Measurements from ENCODE around the gene TMEM117.
A peak's percentile ranks its signal among the peaks of the same experiment; 100 is the strongest.

TMEM117 gene

DNA sequence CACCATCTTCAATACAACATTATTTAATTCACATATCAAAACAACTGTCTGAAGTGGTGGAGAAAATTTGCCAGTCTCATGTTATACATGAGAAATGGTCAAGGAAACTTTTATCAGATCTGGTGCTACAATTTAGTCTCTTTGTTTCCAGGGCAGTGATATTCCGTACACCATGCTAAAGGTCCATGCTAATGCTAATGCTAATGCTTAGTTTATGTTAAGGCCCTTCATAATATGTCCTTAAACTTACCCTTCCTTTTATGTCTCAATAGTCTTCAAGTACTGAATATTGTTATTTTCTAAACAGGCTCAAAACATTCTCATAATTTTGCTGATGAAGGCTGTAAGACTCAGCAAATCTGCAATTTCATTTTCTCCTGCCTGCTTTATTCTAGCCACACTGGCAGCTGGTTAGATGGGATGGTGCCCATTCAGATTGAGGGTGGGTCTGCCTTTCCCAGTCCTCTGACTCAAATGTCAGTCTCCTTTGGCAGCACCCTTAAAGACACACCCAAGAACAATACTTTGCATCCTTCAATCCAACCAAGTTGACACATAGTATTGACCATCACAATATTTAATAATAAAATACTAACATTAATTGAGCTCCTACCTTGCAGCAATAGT is 59.8 kb downstream of the TMEM117 start:
- H3K27ac ChIP-seq (ENCODE audit: low read length): no peak overlapping the region
- H3K9ac ChIP-seq (ENCODE audit: low read depth, low read length): no peak overlapping the region
- no peaks in the 10 kb centered on the region for H3K27me3 ChIP-seq (ENCODE audit: insufficient read depth, low read length)
- no peak overlapping the region for H3K4me3 ChIP-seq (ENCODE audit: low read length)
- H3K9me3 ChIP-seq (ENCODE audit: insufficient read depth, low read depth, low read length): peaks cover 3% of the 10 kb centered on the region; the same call in 1 of the 2 replicates
- H3K36me3 ChIP-seq (ENCODE audit: insufficient read depth, low read depth, low read length): no peaks in the 10 kb centered on the region
- peaks cover 13% of the 10 kb centered on the region; the same call in 1 of the 2 replicates for H3K4me1 ChIP-seq (ENCODE audit: insufficient read depth, low read length)

DNA sequence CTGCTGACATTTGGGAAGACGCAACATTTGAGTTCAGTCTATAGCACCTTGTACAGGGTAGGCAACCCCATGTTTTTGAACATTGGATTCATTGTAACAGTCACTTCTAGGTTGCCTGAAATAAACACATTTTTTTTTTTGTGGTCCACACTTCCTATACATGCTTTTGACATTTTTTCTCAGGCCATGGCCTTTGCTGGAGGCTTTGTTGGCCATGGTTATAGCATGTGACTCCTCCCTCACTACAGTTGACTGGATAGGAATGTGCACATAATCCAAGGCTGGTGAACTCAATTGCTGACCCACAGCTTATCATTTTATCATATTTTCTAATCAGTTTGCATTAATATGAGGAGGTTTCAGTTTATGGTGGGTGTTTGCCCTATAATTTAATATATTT is 60.6 kb downstream of the TMEM117 start:
- peaks cover 13% of the 10 kb centered on the region; the same call in 1 of the 2 replicates for H3K4me1 ChIP-seq (ENCODE audit: insufficient read depth, low read length)
- H3K9me3 ChIP-seq (ENCODE audit: insufficient read depth, low read depth, low read length): no peaks in the 10 kb centered on the region
- no peak overlapping the region for H3K9ac ChIP-seq (ENCODE audit: low read depth, low read length)
- H3K27ac ChIP-seq (ENCODE audit: low read length): no peak overlapping the region
- H3K36me3 ChIP-seq (ENCODE audit: insufficient read depth, low read depth, low read length): no peaks in the 10 kb centered on the region
- no peak overlapping the region for H3K4me3 ChIP-seq (ENCODE audit: low read length)
- no peaks in the 10 kb centered on the region for H3K27me3 ChIP-seq (ENCODE audit: insufficient read depth, low read length)

DNA sequence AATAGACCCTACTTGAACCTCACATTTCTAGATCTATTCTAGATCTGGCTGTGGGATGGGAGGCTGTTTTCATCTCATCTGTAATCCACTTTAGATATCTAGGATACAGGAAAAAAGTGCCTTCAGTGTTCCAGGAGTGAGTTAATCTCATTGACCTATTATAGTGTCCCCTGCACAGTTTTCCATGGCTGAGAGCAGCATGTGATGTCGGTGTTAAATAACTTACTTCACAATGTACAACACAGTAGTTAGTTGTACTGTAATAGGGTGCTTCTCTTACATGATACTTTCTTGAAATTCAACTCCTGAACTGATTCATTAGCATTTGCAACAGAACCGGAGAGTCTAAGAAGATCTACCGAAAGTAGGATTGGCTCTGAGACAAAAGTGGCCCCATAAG is 62.6 kb downstream of the TMEM117 start:
- H3K36me3 ChIP-seq (ENCODE audit: insufficient read depth, low read depth, low read length): no peaks in the 10 kb centered on the region
- H3K27ac ChIP-seq (ENCODE audit: low read length): no peak overlapping the region
- no peak overlapping the region for H3K4me3 ChIP-seq (ENCODE audit: low read length)
- H3K9me3 ChIP-seq (ENCODE audit: insufficient read depth, low read depth, low read length): no peaks in the 10 kb centered on the region
- H3K9ac ChIP-seq (ENCODE audit: low read depth, low read length): no peak overlapping the region
- H3K4me1 ChIP-seq (ENCODE audit: insufficient read depth, low read length): peaks cover 13% of the 10 kb centered on the region; the same call in 1 of the 2 replicates
- H3K27me3 ChIP-seq (ENCODE audit: insufficient read depth, low read length): no peaks in the 10 kb centered on the region

- H3K27me3 ChIP-seq (ENCODE audit: insufficient read depth, low read length): no peaks in the 10 kb centered on the region
- no peak overlapping the region for H3K27ac ChIP-seq (ENCODE audit: low read length)
- no peak overlapping the region for H3K9ac ChIP-seq (ENCODE audit: low read depth, low read length)
- peaks cover 13% of the 10 kb centered on the region; the same call in 1 of the 2 replicates for H3K4me1 ChIP-seq (ENCODE audit: insufficient read depth, low read length)
- H3K9me3 ChIP-seq (ENCODE audit: insufficient read depth, low read depth, low read length): no peaks in the 10 kb centered on the region
- H3K36me3 ChIP-seq (ENCODE audit: insufficient read depth, low read depth, low read length): no peaks in the 10 kb centered on the region
- no peak overlapping the region for H3K4me3 ChIP-seq (ENCODE audit: low read length)
Measured at GRCh38 chr12:43899574-43899973, 63.7 kb downstream of the TMEM117 start.

- H3K4me3 ChIP-seq (ENCODE audit: low read length): no peak overlapping the region
- no peaks in the 10 kb centered on the region for H3K27me3 ChIP-seq (ENCODE audit: insufficient read depth, low read length)
- H3K4me1 ChIP-seq (ENCODE audit: insufficient read depth, low read length): peaks cover 11% of the 10 kb centered on the region; the same call in 1 of the 2 replicates
- H3K9ac ChIP-seq (ENCODE audit: low read depth, low read length): no peak overlapping the region
- H3K36me3 ChIP-seq (ENCODE audit: insufficient read depth, low read depth, low read length): no peaks in the 10 kb centered on the region
- no peaks in the 10 kb centered on the region for H3K9me3 ChIP-seq (ENCODE audit: insufficient read depth, low read depth, low read length)
- no peak overlapping the region for H3K27ac ChIP-seq (ENCODE audit: low read length)
Measured at GRCh38 chr12:43903686-43904085, 67.8 kb downstream of the TMEM117 start.

DNA sequence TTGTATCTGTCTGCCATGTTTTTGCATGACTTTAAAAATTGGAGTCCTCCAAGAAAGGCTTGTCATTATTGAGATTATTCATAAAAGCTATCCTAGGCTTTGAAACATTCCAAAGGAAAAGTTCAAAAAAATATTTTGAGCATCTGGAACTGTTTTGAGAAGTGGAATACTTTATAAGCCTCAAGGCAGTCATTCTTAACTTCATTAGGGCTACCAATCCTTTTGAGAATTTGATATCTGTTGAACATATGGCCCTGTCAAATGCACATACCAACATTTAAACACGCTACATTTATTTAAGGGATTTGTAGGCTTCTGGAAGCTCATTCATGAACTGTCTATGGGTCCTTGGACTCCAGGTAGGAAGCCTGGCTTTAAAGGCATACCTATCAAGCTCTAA is 77.0 kb downstream of the TMEM117 start:
- no peaks in the 10 kb centered on the region for H3K9me3 ChIP-seq (ENCODE audit: insufficient read depth, low read depth, low read length)
- no peak overlapping the region for H3K9ac ChIP-seq (ENCODE audit: low read depth, low read length)
- peaks cover 8% of the 10 kb centered on the region; the same call in 1 of the 2 replicates for H3K4me1 ChIP-seq (ENCODE audit: insufficient read depth, low read length)
- H3K36me3 ChIP-seq (ENCODE audit: insufficient read depth, low read depth, low read length): no peaks in the 10 kb centered on the region
- H3K27me3 ChIP-seq (ENCODE audit: insufficient read depth, low read length): no peaks in the 10 kb centered on the region
- no peak overlapping the region for H3K27ac ChIP-seq (ENCODE audit: low read length)
- H3K4me3 ChIP-seq (ENCODE audit: low read length): no peak overlapping the region

GRCh38 chr12:43914391-43914790 is 78.5 kb downstream of the TMEM117 start:
- no peaks in the 10 kb centered on the region for H3K27me3 ChIP-seq (ENCODE audit: insufficient read depth, low read length)
- H3K4me3 ChIP-seq (ENCODE audit: low read length): no peak overlapping the region
- H3K27ac ChIP-seq (ENCODE audit: low read length): no peak overlapping the region
- no peak overlapping the region for H3K9ac ChIP-seq (ENCODE audit: low read depth, low read length)
- peaks cover 8% of the 10 kb centered on the region; the same call in 1 of the 2 replicates for H3K4me1 ChIP-seq (ENCODE audit: insufficient read depth, low read length)
- H3K36me3 ChIP-seq (ENCODE audit: insufficient read depth, low read depth, low read length): no peaks in the 10 kb centered on the region
- H3K9me3 ChIP-seq (ENCODE audit: insufficient read depth, low read depth, low read length): no peaks in the 10 kb centered on the region

- Histone ChIP-seq H3K4me1 (ENCODE audit: insufficient read depth, low read length) (peaks cover 8% of the 10 kb centered on the region; the same call in 1 of the 2 replicates), H3K27ac (ENCODE audit: low read length) (no peak overlapping the region), H3K9me3 (ENCODE audit: insufficient read depth, low read depth, low read length) (no peaks in the 10 kb centered on the region), H3K27me3 (ENCODE audit: insufficient read depth, low read length) (no peaks in the 10 kb centered on the region), H3K4me3 (ENCODE audit: low read length) (no peak overlapping the region), H3K9ac (ENCODE audit: low read depth, low read length) (no peak overlapping the region), H3K36me3 (ENCODE audit: insufficient read depth, low read depth, low read length) (no peaks in the 10 kb centered on the region)
Measured at GRCh38 chr12:43914923-43915468, 79.1 kb downstream of the TMEM117 start.

- Histone ChIP-seq H3K4me3 (ENCODE audit: low read length) (no peak overlapping the region), H3K9ac (ENCODE audit: low read depth, low read length) (no peak overlapping the region), H3K9me3 (ENCODE audit: insufficient read depth, low read depth, low read length) (no peaks in the 10 kb centered on the region), H3K36me3 (ENCODE audit: insufficient read depth, low read depth, low read length) (no peaks in the 10 kb centered on the region), H3K27me3 (ENCODE audit: insufficient read depth, low read length) (no peaks in the 10 kb centered on the region), H3K4me1 (ENCODE audit: insufficient read depth, low read length) (peaks cover 26% of the 10 kb centered on the region), H3K27ac (ENCODE audit: low read length) (no peak overlapping the region)
Measured at GRCh38 chr12:43917896-43918295, 82.0 kb downstream of the TMEM117 start.

- peaks cover 19% of the 10 kb centered on the region for H3K4me1 ChIP-seq (ENCODE audit: insufficient read depth, low read length)
- H3K9me3 ChIP-seq (ENCODE audit: insufficient read depth, low read depth, low read length): no peaks in the 10 kb centered on the region
- H3K4me3 ChIP-seq (ENCODE audit: low read length): peak overlapping the region; percentile 34; the same call in 1 of the 2 replicates
- peak overlapping the region; percentile 7 for H3K27ac ChIP-seq (ENCODE audit: low read length)
- no peaks in the 10 kb centered on the region for H3K36me3 ChIP-seq (ENCODE audit: insufficient read depth, low read depth, low read length)
- peak overlapping the region; percentile 7; the same call in 1 of the 2 replicates for H3K9ac ChIP-seq (ENCODE audit: low read depth, low read length)
- H3K27me3 ChIP-seq (ENCODE audit: insufficient read depth, low read length): no peaks in the 10 kb centered on the region
Measured at GRCh38 chr12:43921666-43922337, 85.9 kb downstream of the TMEM117 start.

- H3K9me3 ChIP-seq (ENCODE audit: insufficient read depth, low read depth, low read length): no peaks in the 10 kb centered on the region
- no peak overlapping the region for H3K27ac ChIP-seq (ENCODE audit: low read length)
- H3K36me3 ChIP-seq (ENCODE audit: insufficient read depth, low read depth, low read length): no peaks in the 10 kb centered on the region
Measured at GRCh38 chr12:43930032-43930431, 94.2 kb downstream of the TMEM117 start.

DNA sequence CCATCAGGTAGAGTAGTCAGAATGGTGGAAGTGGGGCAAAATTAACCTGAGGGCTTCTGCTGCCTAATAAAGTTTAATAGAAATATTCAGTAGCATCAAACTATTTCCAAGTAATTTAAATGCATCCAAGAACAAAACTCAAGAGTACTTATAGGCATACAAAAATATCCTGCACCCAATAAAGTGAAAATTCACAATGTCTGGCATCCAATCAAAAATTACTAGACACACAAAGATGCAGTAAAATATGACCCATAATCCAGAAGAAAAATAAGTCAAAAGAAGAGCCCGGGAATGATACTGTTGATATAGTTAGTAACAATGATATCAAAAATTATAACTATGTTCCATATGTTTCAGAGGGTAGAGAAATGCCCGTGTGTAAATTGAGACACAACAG is 95.3 kb downstream of the TMEM117 start:
- H3K27me3 ChIP-seq (ENCODE audit: insufficient read depth, low read length): no peaks in the 10 kb centered on the region
- no peaks in the 10 kb centered on the region for H3K4me1 ChIP-seq (ENCODE audit: insufficient read depth, low read length)
- H3K4me3 ChIP-seq (ENCODE audit: low read length): no peak overlapping the region
- no peaks in the 10 kb centered on the region for H3K36me3 ChIP-seq (ENCODE audit: insufficient read depth, low read depth, low read length)
- no peaks in the 10 kb centered on the region for H3K9me3 ChIP-seq (ENCODE audit: insufficient read depth, low read depth, low read length)
- H3K9ac ChIP-seq (ENCODE audit: low read depth, low read length): no peak overlapping the region
- H3K27ac ChIP-seq (ENCODE audit: low read length): no peak overlapping the region

More at GRCh38 chr12:43930032-43930431, 94.2 kb downstream of the TMEM117 start:
- Histone ChIP-seq H3K4me1 (ENCODE audit: insufficient read depth, low read length) (no peaks in the 10 kb centered on the region), H3K9ac (ENCODE audit: low read depth, low read length) (no peak overlapping the region), H3K4me3 (ENCODE audit: low read length) (no peak overlapping the region), H3K27me3 (ENCODE audit: insufficient read depth, low read length) (no peaks in the 10 kb centered on the region)

Data from iPS-20b (cell line).